ENCODE measurements around the gene TULP4. TPM values are rescaled to one million over a fixed set of nuclear protein-coding genes. Genes with fewer than 3 reads are reported as not detected.
"Not testable (repeated sequence)": the region's sequence is repeated elsewhere in the genome, so short reads cannot be mapped to it uniquely, and the experiment has no call there.

Gene TULP4
- polyA plus RNA-seq, 2 of the 4 experiments (the other 2 are of a cell fraction) = 5.0 to 10.6 TPM

DNA sequence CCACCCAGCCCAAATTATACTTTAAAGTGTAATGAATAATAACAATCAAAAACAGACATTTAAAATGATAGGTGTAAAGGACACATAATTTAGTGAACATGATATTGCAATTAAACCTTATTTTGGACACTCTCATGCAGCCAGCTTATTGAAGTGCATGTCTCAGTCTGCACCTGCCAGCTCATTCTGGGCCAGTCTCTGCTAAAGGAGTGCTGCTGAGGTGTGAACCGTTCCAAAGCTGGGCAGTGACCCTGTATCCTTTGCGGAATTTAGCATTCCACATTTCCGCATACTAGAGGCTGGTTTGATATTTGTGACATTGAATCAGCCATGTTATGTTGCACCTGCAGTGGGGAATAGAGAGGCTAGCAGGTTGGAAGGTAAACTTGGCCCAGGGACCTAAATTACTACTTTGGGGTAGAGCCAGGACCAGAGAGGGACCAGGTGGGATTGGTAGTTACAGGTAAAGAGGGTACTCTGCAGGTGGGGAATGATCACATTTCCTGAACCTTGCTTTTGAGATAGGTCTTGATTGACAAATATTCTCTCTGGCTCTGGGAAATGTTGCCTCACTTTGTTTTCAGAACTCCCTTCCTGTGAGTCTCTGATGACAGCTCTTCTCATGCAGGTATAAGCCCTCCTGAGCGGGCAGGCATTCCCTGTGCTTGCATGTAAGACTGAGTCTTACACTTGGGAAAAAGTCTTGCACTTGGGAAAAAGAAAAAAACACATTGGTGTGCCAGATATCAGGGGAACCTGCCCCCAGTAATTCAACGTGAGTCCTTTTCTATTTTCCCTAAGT, 26.2 kb downstream of the TULP4 start:
- ChIA-PET CTCF (interaction anchor here (0.5 kb wide), 1 partner anchor 20 kb away, joined by 3 read pairs; no protein-coding TSS in a partner anchor), POLR2A (no interaction called here)
- H3K27ac ChIP-seq = no peak overlapping the region
- no peaks in the 10 kb centered on the region for H3K9me3 ChIP-seq
- H3K4me2 ChIP-seq = no peak overlapping the region; the same call in 2 of the 3 replicates
- ATAC-seq (no peak), DNase-seq (ENCODE audit: low read depth in 1 of 2, low spot score in 1 of 2) (no peak), FAIRE-seq (no peak)
- 94% methylated on average over 5 of the region's 5 CpGs for WGBS (ENCODE audit: missing lambda C conversion rate)
- no peak overlapping the region for H3K4me3 ChIP-seq
- TF ChIP-seq MAFK (IDR thresholded peaks at IDR 0.05; ENCODE audit: partially characterized antibody) (no peak), PHF8 (IDR thresholded peaks at IDR 0.05; ENCODE audit: borderline replicate concordance, low read depth) (no peak), TP53 (CRISPR knock-in tag; IDR thresholded peaks at IDR 0.05) (no peak), KDM1A (IDR thresholded peaks at IDR 0.05; ENCODE audit: low read depth) (no peak), HEYL (CRISPR knock-in tag; IDR thresholded peaks at IDR 0.05) (no peak), NFE2L2 (conservative IDR thresholded peaks at IDR 0.05; ENCODE audit: low read length) (no peak), FOSB (CRISPR knock-in tag; IDR thresholded peaks at IDR 0.05) (no peak), CHD4 (IDR thresholded peaks at IDR 0.05; ENCODE audit: borderline replicate concordance) (no peak), CEBPB (IDR thresholded peaks at IDR 0.05) (no peak)
- TF ChIP-seq, protein P1, sequence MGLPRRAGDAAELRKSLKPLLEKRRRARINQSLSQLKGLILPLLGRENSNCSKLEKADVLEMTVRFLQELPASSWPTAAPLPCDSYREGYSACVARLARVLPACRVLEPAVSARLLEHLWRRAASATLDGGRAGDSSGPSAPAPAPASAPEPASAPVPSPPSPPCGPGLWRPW (IDR thresholded peaks at IDR 0.05) = no peak
- peaks cover 7% of the 10 kb centered on the region; the same call in 1 of the 3 replicates for H3K4me1 ChIP-seq

DNA sequence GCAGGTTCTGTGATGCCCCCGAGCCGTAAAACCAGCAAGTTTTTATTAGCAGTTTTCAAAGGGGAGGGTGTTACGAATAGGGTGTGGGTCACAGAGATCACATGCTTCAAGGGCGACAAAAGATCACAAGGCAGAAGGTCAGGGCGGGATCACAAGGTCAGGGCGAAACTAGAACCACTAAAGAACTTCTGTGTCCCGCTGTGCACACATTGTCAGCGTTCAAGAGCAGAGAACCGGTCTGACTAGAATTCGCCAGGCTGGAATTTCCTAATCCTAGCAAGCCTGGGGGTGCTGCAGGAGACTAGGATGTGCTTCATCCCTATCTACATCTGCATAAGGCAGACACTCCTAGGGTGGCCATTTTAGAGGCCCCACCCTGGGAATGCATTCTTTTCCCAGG, 26.9 kb downstream of the TULP4 start:
- FAIRE-seq, POLR2A ChIA-PET, H3K27ac ChIP-seq, ATAC-seq, H3K4me3 ChIP-seq, CTCF ChIA-PET, H3K4me1 ChIP-seq, H3K9me3 ChIP-seq: not testable (repeated sequence)
- DNase-seq (ENCODE audit: low read depth in 1 of 2, low spot score in 1 of 2) = peak in 1 of 2 experiments; percentile 9
- WGBS (ENCODE audit: missing lambda C conversion rate) = 81% methylated on average over 10 of the region's 10 CpGs
- H3K4me2 ChIP-seq = peak overlapping the region; percentile 12; the same call in 1 of the 3 replicates

DNA sequence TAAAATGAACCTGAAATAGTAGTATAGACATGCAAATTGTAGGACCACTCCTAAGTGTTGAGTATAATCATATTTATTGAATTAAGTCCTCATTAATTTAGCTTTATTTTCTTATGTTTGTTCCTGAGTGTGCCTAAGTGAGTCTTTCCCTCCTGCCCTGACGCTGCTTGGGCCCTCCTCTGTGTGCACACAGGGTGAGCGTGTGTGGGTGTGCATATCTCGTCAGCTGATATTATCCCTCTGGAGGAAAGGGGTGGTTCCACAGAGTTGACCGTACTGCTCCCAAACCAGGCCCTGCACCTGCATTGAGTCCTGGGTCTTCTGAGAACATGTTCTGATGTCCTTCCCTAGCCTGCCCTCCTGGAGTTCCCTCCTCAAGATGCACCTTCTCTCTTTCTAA, 28.0 kb downstream of the TULP4 start:
- CTCF ChIA-PET = no interaction called here
- H3K27ac ChIP-seq = no peak overlapping the region
- no peak overlapping the region for H3K4me2 ChIP-seq
- whole genome bisulfite sequencing (ENCODE audit: missing lambda C conversion rate) = 62% methylated on average over 4 of the region's 4 CpGs
- H3K9me3 ChIP-seq = no peaks in the 10 kb centered on the region
- POLR2A ChIA-PET = no interaction called here
- H3K4me1 ChIP-seq = peaks cover 7% of the 10 kb centered on the region; the same call in 1 of the 3 replicates
- ATAC-seq (no peak), FAIRE-seq (no peak), DNase-seq (ENCODE audit: low read depth in 1 of 2, low spot score in 1 of 2) (no peak)
- no peak overlapping the region for H3K4me3 ChIP-seq
- TF ChIP-seq RARB (CRISPR knock-in tag; IDR thresholded peaks at IDR 0.05) = no peak
- no peak for TF ChIP-seq SMC3 (IDR thresholded peaks at IDR 0.05)
- TF ChIP-seq, protein P2, sequence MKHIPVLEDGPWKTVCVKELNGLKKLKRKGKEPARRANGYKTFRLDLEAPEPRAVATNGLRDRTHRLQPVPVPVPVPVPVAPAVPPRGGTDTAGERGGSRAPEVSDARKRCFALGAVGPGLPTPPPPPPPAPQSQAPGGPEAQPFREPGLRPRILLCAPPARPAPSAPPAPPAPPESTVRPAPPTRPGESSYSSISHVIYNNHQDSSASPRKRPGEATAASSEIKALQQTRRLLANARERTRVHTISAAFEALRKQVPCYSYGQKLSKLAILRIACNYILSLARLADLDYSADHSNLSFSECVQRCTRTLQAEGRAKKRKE (CRISPR knock-in tag; IDR thresholded peaks at IDR 0.05; ENCODE audit: low read depth) = no peak
- TF ChIP-seq RCOR1 (IDR thresholded peaks at IDR 0.05; ENCODE audit: low read depth, low read length) = no peak
- no peak for TF ChIP-seq JUNB (IDR thresholded peaks at IDR 0.05)
- TF ChIP-seq RNF2 (IDR thresholded peaks at IDR 0.05; ENCODE audit: borderline replicate concordance, low read depth) = no peak
- TF ChIP-seq, protein P3, sequence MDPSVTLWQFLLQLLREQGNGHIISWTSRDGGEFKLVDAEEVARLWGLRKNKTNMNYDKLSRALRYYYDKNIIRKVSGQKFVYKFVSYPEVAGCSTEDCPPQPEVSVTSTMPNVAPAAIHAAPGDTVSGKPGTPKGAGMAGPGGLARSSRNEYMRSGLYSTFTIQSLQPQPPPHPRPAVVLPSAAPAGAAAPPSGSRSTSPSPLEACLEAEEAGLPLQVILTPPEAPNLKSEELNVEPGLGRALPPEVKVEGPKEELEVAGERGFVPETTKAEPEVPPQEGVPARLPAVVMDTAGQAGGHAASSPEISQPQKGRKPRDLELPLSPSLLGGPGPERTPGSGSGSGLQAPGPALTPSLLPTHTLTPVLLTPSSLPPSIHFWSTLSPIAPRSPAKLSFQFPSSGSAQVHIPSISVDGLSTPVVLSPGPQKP (IDR thresholded peaks at IDR 0.05; ENCODE audit: low read depth, low read length) = no peak
- TF ChIP-seq, protein P4, sequence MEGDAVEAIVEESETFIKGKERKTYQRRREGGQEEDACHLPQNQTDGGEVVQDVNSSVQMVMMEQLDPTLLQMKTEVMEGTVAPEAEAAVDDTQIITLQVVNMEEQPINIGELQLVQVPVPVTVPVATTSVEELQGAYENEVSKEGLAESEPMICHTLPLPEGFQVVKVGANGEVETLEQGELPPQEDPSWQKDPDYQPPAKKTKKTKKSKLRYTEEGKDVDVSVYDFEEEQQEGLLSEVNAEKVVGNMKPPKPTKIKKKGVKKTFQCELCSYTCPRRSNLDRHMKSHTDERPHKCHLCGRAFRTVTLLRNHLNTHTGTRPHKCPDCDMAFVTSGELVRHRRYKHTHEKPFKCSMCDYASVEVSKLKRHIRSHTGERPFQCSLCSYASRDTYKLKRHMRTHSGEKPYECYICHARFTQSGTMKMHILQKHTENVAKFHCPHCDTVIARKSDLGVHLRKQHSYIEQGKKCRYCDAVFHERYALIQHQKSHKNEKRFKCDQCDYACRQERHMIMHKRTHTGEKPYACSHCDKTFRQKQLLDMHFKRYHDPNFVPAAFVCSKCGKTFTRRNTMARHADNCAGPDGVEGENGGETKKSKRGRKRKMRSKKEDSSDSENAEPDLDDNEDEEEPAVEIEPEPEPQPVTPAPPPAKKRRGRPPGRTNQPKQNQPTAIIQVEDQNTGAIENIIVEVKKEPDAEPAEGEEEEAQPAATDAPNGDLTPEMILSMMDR (IDR thresholded peaks at IDR 0.05) = no peak
- TF ChIP-seq RAD21 (conservative IDR thresholded peaks at IDR 0.05 in 1 of 2, IDR thresholded peaks at IDR 0.05 in 1 of 2) = no peak
- TF ChIP-seq ZFP36 (IDR thresholded peaks at IDR 0.05; ENCODE audit: borderline replicate concordance, partially characterized antibody) = no peak
- TF ChIP-seq EHMT2 (IDR thresholded peaks at IDR 0.05; ENCODE audit: low read depth) = no peak
- no peak for TF ChIP-seq FOSL2 (IDR thresholded peaks at IDR 0.05)
- TF ChIP-seq FOSL2 (CRISPR knock-in tag; IDR thresholded peaks at IDR 0.05) = no peak
- TF ChIP-seq CBX8 (IDR thresholded peaks at IDR 0.05) = no peak
- TF ChIP-seq, protein P5, sequence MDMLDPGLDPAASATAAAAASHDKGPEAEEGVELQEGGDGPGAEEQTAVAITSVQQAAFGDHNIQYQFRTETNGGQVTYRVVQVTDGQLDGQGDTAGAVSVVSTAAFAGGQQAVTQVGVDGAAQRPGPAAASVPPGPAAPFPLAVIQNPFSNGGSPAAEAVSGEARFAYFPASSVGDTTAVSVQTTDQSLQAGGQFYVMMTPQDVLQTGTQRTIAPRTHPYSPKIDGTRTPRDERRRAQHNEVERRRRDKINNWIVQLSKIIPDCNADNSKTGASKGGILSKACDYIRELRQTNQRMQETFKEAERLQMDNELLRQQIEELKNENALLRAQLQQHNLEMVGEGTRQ (IDR thresholded peaks at IDR 0.05) = no peak
